22Rv1 (cell line): ENCODE results near the gene FDX2.

Source experiments
- H3K27ac ChIP-seq: fragments of 450-650 bp; 2 replicates; pipeline ENCODE4 v1.5.1; 2017
- ZFX ChIP-seq: fragments of 450-650 bp; IDR thresholded peaks from 2 replicates; pipeline ENCODE4 v1.6.1; 2017; ENCODE audit warnings: antibody characterized with exemption, borderline replicate concordance
- TF ChIP-seq, protein P1 (sequence below): fragments of 450-650 bp; IDR thresholded peaks from 2 replicates; pipeline ENCODE4 v1.5.1; 2017; ENCODE audit warnings: mild to moderate bottlenecking

FDX2 gene

DNA sequence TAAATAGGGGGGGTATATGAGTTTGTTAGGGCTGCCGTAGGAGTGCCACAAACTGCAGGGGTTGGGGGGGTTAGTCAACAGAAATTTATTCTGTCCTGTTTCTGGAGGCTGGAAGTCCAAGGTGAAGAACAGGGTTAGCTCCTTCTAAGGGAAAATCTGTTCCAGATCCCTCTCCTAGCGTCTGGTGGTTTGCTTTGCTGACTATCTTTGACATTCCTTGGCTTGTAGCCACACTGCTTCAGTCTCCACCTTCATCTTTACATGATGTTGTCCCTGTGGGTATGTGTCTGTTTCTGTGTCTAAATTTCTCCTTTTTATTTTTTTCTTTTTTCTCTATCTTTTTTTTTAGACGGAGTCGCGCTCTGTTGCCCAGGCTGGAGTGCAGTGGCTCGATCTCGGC is 53.0 kb downstream of the FDX2 start:
- TF ChIP-seq, protein P1, sequence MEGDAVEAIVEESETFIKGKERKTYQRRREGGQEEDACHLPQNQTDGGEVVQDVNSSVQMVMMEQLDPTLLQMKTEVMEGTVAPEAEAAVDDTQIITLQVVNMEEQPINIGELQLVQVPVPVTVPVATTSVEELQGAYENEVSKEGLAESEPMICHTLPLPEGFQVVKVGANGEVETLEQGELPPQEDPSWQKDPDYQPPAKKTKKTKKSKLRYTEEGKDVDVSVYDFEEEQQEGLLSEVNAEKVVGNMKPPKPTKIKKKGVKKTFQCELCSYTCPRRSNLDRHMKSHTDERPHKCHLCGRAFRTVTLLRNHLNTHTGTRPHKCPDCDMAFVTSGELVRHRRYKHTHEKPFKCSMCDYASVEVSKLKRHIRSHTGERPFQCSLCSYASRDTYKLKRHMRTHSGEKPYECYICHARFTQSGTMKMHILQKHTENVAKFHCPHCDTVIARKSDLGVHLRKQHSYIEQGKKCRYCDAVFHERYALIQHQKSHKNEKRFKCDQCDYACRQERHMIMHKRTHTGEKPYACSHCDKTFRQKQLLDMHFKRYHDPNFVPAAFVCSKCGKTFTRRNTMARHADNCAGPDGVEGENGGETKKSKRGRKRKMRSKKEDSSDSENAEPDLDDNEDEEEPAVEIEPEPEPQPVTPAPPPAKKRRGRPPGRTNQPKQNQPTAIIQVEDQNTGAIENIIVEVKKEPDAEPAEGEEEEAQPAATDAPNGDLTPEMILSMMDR = no peak
- no peak for TF ChIP-seq ZFX
- H3K27ac ChIP-seq = no peak overlapping the region

DNA sequence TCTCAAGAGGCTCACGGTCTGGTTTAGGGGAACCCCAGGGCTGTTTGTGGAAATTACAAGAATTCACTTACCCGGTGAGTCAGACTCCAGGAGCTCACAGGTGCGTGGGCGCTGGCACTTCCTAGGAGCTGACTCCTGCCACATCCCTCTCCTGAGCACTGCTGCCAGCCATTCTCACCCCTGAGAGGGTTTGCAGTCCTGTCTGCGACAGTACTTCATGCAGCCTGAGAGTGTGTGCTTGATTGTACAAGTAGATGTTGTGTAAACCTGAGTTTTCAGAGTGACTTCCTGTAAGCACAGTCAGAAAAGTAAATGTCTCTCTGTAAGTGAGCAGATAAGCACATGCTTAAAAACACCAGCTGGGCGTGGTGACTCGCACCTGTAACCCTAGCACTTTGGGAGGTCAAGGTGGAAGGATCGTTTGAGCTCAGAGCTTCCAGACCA is 55.7 kb downstream of the FDX2 start:
- TF ChIP-seq, protein P1 = no peak
- no peak for TF ChIP-seq ZFX
- no peak overlapping the region for H3K27ac ChIP-seq
